ENCODE data around the gene NAA15.
"Not testable (repeated sequence)": the region's sequence is repeated elsewhere in the genome, so short reads cannot be mapped to it uniquely, and the experiment has no call there.

NAA15 gene

DNA sequence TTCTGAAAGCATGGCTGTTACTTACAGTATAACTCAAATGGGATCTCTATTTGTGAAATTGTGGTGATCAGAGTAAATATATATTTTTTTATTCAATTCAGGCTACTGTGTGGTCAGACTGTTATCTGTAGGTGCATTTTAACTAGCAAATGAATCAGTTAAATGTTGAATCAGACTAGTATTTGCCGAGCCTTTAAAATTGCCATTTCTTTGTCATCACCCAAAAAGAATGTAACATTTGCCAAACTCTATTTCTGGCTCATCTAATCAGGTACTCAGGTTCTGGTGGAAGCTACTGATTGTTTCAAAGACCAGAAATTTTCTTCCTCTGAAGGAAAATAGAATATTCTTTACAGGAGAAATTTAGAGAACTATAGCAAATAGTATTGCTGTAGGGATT, 1.8 kb upstream of the NAA15 start:
- DNase-seq: no peak

DNA sequence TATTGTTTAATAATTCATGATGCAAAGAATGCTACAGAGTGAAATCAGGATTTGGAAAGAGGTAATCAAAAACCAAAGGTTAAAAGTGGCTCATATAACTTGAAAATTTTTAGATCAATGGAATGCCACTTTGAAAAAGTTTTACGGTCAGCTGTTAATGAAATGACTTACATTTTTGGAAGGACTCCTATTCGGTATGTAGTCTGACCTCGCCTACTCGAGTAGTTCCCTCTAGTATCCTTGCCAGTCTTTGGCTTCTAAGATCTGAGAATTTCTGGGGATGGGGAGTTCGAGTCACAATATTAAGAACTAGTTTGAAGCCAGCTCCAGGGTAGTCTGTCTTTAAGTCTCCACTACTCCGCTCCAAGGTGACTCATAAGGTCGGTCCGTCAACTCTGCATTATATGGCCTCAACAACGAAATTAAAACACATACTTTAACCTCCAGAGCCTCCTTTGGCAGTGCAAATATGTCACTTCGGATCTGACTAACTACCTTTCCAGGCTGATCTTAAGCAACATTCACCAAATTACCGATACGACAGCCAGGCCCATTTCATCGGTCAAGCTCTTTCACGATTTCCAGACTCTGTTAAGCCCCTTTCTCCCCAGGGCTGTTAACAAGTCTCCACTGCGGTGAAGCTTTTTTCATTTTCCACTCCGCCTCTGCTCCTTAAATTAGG, 733 bp upstream of the NAA15 start:
- no peak for DNase-seq

DNA sequence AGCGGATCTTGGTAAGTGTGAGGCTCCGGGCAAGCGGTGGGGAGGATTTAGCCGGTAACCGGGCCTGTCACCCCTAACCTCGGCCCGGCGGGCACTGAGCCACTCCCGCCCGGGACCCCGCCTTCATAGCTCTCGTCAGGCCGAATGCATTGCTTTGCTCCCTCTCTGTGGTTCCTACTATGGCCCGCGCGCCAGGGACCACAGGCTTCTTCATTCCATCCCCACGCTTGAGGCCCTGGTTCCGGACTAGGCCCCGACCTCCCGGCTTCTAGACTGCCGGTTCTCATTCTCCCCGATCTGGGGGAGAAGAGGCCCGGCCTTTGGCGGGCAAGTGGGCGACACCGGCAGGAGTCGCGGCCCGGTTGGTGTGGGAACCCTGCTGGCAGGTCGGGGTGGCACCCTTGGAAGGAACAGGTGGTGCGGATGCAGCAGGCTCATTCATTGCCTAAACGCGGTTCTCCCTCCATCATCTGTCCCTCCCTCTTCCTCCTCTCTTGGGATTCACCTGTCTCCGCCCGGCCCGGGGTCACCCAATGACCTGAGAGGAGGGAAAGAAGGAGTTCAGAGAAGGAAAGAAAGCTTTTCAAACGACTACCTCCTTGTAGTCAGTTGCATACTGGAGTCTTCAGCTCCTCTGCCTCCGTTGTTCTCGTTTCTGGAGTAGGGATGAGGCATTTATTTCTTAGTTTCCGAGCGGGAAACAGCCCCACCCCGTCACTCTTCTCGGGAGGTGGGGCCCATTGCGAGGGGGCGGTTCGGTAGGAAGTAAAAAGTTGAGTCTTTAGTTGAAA, 711 bp downstream of the NAA15 start, which contains the start of gene NDUFC1:
Gene NDUFC1 (minus strand): TSS at position 657 of the 791 bp plus-strand sequence. CDS start 6,679 bp downstream, outside the sequence.
- DNase-seq: peak; percentile 69 to 72

DNA sequence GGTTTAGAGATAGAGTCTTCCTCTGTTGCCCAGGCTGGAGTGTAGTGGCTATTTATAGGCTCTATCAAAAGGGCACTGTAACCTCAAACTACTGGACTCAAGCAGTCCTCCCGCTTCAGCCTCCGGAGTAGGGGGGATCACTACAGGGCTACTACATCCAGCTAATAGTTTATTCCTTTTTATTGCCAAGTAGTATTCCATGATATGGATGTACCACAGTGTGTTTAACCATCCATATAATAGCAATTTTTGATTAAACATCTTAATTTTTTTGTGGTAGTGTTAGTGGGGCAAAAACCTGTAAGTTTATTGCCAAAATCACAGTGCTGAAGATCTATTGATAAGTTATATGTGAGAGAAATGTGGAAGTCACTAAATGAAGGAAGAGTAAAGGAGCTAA, 3.6 kb downstream of the NAA15 start:
- no peak for DNase-seq

DNA sequence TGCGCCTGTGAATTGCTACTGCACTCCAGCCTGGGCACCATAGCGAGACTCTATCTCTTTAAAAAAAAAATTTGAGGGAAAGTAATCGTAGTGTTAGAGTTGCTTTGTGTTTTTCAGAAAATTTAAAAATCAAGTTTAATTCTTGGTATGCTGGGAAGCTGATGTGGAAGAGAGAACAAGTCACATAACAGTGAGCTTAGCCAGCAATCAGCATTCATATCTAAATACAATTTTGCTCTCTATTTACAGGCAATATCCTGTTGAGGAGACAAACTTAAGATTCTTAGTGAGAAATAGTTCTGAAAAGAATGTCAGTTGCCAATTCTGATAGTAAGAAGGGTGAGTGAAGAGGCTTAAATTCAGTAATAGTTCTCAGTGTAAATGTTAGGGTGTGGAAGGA, 10.6 kb downstream of the NAA15 start:
- no peak for DNase-seq

DNA sequence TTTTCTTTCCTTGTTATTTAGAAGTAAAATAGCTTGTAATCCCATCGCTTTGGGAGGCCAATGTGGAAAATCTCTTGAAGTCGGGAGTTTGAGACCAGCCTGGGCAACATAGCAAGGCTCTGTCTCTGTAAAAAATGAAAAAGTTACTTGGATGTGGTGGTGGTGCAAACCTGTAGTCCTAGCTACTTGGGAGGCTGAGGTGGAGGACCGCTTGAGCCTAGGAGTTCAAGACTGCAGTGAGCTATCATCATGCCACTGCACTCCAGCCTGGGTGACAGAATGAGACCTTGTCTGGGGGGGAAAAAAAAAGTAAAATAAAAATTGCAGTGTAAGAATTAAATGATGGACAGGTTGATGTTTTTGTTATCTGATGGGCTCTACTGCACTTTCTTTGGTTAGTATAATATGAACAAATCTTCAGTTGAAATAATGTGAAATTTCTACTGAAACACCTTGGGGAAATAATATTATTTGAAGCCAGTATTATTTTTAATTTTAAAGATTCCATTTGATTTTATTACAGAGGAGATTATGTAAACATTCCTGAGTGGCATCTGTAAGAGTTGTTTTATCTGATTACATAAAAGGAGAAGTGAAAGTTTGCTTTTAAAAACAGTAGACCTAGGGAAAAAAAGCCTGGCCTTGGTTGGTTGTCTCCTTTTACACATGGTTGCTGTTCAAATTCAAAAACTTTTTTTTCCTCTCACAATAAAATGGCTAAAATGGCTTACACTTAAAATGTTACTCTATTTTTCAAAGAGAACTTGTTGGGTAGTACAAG, 11.4 kb downstream of the NAA15 start:
- no peak for DNase-seq

DNA sequence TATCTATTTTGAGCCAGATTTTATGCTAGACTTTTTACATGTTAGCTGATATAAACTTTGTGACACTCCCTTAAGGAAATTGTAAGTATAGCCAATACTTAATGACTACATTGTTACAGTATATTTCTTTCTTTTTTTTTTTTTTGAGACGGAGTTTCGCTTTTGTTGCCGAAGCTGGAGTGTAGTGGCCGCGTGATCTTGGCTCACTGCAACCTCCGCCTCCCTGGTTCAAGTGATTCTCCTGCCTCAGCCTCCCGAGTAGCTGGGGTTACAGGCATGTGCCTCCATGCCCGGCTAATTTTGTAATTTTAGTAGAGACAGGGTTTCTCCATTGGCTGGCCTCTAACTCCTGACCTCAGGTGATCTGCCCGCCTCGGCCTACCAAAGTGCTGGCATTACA, 12.1 kb downstream of the NAA15 start:
- not testable (repeated sequence) for DNase-seq

DNA sequence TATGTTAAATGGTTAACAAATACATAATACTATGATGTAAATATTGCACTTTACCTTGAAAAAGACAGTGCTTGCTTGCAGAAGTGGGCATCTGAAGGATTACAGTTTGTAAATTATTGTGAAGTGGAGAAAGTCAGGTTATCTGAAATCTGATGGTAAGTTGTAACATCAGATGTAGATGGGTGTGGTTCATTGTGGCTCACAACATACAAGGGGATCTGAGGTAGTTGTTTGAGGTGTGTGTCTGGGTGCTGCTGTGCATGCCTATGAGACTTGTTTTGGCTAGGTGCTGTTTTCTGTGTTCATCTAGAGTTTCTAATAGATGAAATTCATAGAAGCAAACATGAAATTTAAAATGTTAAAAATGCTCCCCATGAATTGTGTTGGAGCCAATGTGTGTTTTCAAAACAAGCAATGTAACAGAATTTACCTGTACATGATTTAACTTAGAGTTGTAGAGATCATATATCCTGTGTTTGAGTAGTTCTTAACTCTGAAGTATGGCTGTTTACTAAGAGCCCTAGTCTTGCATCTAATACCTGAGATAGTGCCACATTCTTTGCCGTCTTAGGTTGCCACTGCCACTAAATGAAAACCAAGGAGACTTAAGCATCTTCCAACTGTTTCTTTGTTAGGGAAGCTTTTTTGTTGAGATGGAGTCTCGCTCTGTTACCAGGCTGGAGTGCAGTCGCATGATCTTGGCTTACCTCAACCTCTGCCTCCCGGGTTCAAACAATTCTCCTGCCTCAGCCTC, 12.9 kb downstream of the NAA15 start:
- DNase-seq: no peak

DNA sequence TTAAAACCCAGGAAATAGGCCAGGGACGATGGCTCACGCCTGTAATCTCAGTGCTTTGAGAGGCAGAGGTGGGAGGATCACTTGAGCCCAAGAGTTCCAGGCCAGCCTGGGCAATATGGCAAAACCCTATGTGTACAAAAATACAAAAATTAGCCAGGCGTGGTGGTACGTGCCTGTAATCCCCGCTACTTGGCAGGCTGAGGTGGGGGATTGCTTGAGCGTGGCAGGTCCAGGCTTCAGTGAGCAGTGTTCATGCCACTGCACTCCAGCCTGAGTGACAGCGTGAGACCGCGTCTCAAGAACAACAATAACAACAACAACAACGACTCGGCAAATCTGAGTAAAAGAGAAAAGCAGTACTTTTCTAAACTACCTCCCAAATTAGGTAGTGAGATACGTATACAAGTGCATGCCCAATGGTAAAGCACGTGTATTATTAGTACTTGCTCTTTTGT, 13.9 kb downstream of the NAA15 start:
- no peak for DNase-seq

DNA sequence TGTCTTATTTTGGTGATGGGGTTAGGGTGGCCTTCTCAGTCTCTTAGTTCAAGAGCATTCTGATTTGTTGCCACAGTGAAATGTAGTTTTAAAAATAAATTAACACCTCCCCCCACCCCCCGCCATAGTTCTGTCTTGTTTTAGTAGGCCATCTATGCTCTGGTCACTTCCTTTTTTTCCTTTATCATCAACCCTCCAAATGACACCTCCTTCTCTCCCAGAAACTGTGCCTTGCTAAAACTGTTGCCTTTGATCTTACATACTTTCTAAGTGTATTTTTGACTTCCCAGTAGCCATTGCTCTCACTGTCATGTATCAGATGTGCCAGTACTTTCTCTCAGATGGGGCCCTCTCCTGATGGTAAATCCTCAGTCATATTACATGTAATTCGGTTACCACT, 15.4 kb downstream of the NAA15 start:
- no peak for DNase-seq

DNA sequence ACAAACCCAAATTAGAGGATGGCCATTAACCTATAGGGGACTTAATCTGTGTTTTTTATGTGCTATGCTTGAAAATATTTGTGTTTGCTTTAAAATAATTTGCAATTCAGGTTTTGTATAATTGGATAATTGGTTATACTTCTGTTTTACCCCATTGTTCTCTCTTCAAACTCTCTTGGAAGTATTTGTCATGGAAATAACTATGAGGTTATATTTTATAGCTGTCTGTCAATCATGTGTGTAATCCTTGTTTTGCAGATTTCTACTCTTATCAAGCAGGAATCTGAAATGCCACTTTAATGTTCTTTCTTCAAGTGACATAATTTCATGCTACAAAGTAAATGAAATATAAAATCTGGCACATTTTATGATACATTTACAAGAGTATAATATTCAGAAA, 16.3 kb downstream of the NAA15 start:
- DNase-seq: no peak

DNA sequence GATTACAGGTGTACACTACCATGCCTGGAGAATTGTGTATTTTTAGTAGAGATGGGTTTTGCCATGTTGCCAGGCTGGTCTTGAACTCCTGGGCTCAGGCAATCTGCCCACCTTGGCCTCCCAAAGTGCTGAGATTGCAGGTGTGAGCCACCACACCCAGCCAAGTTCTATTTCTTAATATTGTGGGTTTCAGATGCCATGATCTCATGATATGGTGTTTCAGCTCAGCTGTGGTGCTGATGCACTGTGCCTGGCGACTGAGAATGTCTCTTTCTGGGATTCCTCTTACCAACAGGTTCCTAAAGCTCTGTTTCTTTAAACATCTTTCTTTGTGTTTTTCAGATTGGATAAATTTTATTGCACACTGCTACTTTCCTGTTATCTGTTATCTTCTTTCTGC, 18.3 kb downstream of the NAA15 start:
- no peak for DNase-seq

DNA sequence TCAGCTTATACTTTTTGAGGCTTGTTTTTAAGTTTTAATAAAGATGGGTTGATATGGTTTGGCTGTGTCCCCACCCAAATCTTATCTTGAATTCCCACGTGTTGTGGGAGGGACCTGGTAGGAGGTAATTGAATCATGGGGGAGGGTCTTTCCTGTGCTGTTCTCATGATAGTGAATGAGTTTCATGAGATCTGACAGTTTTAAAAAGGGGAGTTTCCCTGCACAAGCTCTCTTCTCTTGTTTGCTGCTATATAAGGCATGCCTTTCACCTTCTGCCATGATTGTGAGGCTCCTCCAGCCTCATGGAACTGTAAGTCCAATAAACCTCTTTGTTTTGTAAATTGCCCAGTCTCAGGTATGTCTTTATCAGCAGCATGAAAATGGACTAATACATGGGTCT, 20.8 kb downstream of the NAA15 start:
- not testable (repeated sequence) for DNase-seq

DNA sequence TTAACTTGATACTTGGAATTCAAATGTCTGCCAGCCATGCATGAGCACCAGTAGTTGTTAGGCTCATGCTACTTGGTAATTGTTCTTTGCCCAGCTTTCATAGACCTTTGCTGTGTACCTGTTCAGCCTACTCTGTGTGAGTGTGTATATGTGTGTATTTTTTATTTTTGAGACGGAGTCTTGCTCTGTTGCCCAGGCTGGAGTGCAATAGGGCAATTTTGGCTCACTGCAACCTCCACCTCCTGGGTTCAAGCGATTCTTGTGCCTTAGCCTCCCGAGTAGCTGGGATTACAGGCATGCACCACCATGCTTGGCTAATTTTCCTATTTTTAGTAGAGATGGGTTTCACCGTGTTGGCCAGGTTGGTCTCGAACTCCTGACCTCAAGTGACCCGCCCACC, 21.2 kb downstream of the NAA15 start:
- not testable (repeated sequence) for DNase-seq

DNA sequence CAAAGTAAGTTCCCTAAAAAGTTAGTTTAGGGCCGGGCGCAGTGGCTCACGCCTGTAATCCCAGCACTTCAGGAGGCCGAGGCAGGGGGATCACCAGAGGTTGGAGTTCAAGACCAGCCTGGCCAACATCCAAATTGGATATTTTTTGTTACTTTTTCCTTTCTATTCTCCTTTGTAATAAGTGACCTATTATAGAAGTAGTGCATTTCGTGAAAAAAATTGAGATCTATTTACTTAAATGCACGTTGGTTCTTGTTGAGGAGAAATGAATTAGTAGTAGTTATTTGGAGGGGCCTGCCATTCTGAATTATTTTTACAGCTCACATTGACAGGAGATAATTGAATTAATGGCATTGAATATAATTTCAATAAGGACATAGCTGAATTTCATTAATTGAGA, 23.3 kb downstream of the NAA15 start:
- no peak for DNase-seq

DNA sequence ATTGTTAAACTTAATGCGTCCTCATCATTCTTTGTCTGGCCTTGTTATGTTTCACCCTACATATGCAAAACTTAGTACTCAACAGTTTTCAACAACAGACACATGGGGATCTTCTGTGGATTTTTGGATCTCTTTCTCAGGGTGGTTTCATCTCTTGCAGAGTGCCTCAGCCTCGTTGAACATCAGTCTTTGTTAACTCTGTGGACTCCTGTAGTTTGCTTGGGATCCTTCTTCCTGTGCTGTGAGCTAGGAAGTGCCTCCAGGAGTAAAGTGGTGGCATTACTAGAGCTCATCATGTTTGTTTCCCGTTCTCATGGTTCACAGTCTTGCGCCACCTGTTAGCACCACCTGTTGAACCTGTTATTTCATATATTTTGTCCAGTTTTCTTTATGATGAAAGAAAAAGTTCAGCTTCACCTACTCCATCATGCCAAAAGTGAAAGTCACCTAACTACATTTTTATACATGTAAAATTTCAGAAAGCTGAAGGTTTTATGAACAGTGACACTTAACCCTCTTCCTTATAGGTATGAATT, 28.4 kb downstream of the NAA15 start:
- no peak for DNase-seq

DNA sequence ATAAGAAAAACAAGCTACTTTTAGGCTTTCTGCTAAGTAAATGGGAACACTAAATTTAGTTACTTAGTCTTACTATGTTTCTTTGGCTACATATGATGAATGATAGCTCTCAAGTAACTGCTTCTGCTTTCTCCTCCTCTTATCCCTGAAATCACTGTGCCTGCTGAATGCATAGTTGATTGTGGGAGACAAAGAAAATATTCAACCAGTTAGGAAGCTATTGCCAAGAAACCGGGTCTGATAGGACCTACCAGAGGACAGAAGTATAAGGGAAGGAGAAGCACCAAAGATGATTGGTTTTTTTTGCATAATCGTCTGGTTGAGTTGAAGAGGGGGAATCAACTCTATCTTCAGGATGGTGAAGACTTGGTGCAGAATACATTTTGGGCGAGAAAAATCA, 29.0 kb downstream of the NAA15 start:
- no peak for DNase-seq

DNA sequence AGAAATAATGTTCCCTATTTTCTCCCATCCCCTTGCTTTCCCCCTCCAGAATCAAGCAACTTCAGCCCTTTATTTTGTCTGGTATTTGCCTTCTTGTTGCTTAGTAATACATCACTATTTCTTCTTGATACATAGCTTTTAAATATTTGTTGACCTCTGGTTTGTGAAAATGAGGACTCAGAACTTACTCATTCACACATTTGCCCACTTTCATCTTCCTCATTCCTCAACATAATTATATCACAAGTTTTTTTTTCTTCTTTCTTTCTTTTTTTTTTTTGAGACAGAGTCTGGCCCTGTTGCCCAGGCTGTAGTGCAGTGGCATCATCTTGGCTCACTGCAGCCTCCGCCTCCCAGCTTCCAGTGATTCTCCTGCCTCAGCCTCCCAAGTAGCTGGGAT, 29.9 kb downstream of the NAA15 start:
- no peak for DNase-seq

DNA sequence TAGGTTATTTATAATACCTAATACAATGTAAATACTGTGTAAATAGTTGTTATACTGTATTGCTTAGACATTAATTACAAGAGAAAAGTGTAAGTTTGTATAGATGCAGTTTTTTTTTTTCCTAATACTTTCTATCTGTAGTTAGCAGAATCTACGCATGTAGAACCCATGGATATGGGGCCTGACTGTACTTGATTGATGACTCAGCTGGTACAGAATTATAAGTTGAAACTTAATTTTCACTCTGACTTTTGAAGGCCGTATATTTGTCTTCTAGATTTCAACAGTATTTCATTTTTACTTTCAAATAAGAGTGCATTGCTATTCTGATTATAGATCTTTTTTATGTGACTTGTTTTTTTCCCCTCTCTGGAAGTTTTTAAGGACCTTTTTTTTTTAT, 31.7 kb downstream of the NAA15 start:
- no peak for DNase-seq

DNA sequence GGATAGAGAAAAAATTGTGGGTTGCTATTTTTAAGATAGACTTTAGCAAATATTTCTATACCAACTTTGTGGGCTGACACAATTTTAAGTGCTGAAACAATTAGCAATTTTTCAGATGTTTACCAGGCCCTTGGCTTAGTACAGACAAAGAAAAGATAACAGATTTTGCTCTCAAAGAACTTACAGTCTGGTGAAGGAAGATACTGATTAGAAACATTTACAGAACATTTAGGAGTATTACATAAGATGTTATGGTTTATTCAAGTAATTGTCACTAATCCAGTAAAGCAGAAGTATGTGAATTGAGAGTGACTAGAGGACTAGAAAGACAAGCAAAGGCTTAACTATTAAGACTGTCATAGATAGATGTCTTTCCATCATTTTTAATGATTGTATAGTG, 36.3 kb downstream of the NAA15 start:
- no peak for DNase-seq

DNA sequence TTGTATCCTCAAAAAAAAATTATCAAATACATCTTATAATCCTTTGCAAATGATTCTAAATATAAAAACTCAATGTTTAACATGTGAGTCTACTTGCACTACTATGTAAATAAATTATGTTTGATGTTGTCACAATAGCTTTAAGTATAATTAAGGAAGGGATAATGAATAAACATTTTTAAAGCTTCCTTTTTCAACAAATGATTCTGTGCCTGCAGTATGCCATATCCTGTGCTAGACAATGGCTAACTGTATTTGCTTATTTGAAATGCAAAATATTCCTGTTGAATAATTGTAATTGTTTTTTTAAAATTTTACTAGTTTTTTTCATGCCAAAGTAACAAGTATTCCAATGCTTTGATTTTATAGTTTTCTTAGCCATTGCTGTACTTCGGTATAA, 60.0 kb downstream of the NAA15 start:
- DNase-seq: no peak

DNA sequence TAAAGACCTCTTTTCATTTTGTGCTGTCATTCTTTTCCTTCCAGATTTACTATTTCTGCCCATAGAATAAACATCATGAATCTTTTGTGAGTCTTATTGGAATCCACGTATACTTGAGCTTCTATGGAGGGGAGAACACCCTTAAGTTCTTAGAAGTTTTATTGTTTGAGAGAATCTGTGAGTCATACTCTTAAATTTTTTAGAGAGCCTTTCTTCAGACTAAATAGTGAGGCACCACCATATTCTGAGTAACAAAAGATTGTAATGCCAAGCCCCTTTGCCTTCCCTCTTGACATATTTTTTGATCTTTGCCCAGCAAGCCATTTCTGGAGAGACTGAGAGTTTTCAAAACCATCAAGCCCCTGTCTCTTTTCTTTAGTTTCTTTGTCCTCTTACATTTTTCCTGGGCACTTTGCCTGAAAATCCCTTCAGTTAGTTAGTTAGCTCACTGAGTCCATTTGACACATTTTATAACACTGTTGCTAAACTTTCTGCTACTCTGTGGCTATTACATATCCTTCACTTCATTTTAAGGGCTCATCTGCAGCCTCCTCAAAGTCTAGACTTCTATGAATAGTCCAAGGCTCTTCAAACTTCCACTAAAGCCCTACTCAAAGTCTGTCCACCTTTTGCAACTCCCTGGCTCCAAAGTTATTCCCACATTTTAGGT, 66.3 kb downstream of the NAA15 start:
- DNase-seq: no peak
